Tibial nerve (tissue), 4 donors: ENCODE results near the gene SPATA31C2. TPM values are rescaled to one million over a fixed set of nuclear protein-coding genes. Genes with fewer than 3 reads are reported as not detected.

Source experiments
- DNase-seq, 2 donors: peaks; one replicate each; pipeline ENCODE4 v3.0.0-alpha.2; 2019; ENCODE audit warnings: low spot score in 2 of 2
- H3K27ac ChIP-seq, 4 donors: fragments of 200-600 bp; sonication (generic) in 3 of 4; one replicate each; pipeline ENCODE4 v1.5.1; 2017 to 2019; ENCODE audit warnings: mild to moderate bottlenecking in 1 of 4
- H3K27me3 ChIP-seq, 2 donors: fragments of 200-600 bp; sonication (generic) in 1 of 2; one replicate each; pipeline versions ENCODE4 v1.5.1 to v1.6.0; 2017 to 2019
- H3K36me3 ChIP-seq, 3 donors: fragments of 200-600 bp; sonication (generic); one replicate each; pipeline ENCODE4 v1.5.1; 2018 to 2019
- H3K4me1 ChIP-seq, 4 donors: fragments of 200-600 bp; sonication (generic) in 3 of 4; one replicate each; pipeline ENCODE4 v1.5.1; 2017 to 2019
- H3K4me3 ChIP-seq, 4 donors: fragments of 200-600 bp; sonication (generic) in 3 of 4; one replicate each; pipeline ENCODE4 v1.5.1; 2017 to 2019; ENCODE audit warnings: mild to moderate bottlenecking in 1 of 4, moderate library complexity in 1 of 4
- H3K9me3 ChIP-seq, 4 donors: fragments of 200-600 bp; sonication (generic) in 3 of 4; one replicate each; pipeline ENCODE4 v1.5.1; 2017 to 2019
- EP300 ChIP-seq, 2 donors: sonication (generic); formaldehyde crosslinking; IDR thresholded peaks; one replicate each; pipeline ENCODE4 v1.6.1; 2017; ENCODE audit warnings: antibody characterized with exemption in 2 of 2, mild to moderate bottlenecking in 1 of 2
- POLR2A ChIP-seq, 2 donors: fragments of 450-650 bp; IDR thresholded peaks; one replicate each; pipeline ENCODE4 v1.6.1; 2017; ENCODE audit warnings: antibody characterized with exemption in 2 of 2, mild to moderate bottlenecking in 2 of 2, moderate library complexity in 2 of 2
- WGBS, 2 donors: methylation state at CpG; one replicate each; pipeline ENCODE4 v1.1.5; 2018; 5-methylcytosine and 5-hydroxymethylcytosine counted together
- total RNA-seq, 4 donors: library from RNA; depleted of rRNA; stranded (reverse); fragments of >200 nt; gene quantifications; one replicate each; pipeline ENCODE4 v1.1.0, GENCODE V29; 2016
- TF ChIP-seq, protein P1 (sequence below), 5 experiments: fragments of 200-600 bp in 3 of 5; fragments of 450-650 bp in 2 of 5; sonication (generic) in 3 of 5; IDR thresholded peaks; one replicate each; pipeline ENCODE4 v1.5.1; 2016 to 2019; ENCODE audit warnings: antibody characterized with exemption in 5 of 5, mild to moderate bottlenecking in 3 of 5, moderate library complexity in 2 of 5

SPATA31C2 gene
- total RNA-seq, 4 donors from 2014 or later = 0.22 TPM; not detected in 3

DNA sequence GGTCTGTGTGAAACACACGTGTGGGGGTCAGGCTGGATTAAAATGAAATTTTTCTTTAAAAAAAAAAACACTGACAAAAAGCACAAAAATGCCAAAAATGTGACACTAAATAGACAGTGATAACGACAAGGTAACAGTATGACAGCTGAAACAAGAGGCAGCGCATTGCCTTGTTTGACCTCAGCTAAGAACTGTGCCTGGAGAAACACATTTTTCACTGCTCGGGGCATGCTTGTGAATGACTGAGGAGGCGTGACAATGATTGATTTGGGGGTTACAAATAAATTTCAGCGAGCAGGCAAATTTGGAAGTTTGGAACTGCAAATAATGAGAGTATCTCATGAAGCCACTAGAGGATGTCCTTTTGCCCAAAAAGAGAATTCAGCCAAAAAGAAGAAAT is 44.2 kb upstream of the SPATA31C2 start:
- Histone ChIP-seq H3K4me1 (peaks cover 0 to 17% (median 0%) of the 10 kb centered on the region in 4 donors), H3K27me3 (no peaks in the 10 kb centered on the region), H3K27ac (no peak overlapping the region), H3K4me3 (no peak overlapping the region), H3K36me3 (no peaks in the 10 kb centered on the region), H3K9me3 (no peaks in the 10 kb centered on the region)
- no peak for DNase-seq
- TF ChIP-seq POLR2A (IDR thresholded peaks at IDR 0.05) = no peak
- no peak for TF ChIP-seq EP300 (IDR thresholded peaks at IDR 0.05)
- TF ChIP-seq, protein P1, sequence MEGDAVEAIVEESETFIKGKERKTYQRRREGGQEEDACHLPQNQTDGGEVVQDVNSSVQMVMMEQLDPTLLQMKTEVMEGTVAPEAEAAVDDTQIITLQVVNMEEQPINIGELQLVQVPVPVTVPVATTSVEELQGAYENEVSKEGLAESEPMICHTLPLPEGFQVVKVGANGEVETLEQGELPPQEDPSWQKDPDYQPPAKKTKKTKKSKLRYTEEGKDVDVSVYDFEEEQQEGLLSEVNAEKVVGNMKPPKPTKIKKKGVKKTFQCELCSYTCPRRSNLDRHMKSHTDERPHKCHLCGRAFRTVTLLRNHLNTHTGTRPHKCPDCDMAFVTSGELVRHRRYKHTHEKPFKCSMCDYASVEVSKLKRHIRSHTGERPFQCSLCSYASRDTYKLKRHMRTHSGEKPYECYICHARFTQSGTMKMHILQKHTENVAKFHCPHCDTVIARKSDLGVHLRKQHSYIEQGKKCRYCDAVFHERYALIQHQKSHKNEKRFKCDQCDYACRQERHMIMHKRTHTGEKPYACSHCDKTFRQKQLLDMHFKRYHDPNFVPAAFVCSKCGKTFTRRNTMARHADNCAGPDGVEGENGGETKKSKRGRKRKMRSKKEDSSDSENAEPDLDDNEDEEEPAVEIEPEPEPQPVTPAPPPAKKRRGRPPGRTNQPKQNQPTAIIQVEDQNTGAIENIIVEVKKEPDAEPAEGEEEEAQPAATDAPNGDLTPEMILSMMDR (IDR thresholded peaks at IDR 0.05) = no peak
- WGBS, 2 donors = 46 to 56% methylated on average over 6 of the region's 6 CpGs

DNA sequence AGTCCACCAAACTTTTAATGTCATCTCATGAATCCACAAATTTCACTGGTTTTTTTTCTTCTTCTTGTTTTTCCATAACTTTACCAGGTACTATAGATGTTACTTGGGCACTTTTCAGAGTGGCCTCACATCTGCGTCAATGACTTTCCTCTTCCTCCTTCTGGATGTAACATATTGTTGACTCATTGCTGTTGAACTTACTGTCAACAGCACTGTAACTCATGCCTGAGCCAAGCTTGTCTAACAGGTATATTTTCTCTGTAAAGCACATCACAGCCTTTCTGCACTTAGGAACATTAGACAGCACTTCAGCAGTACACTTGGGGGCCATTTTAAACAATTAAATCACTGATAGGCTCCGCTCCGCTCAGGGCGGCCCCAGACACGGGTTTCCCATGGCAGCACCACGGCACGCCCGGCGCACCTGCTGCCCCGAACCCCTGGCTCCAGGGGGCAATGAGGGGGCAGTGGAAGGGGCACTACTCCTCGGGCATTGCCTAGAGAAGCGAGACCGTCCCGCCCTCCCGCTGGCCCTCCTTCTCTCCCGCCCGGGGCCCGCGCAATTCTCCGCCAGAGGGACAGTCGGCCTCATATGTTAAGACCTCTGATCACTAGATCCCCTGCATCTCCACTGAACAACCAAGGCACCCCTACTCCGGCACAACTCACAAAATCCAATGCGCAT is 41.9 kb upstream of the SPATA31C2 start:
- Histone ChIP-seq H3K4me1 (peaks cover 0 to 15% (median 0%) of the 10 kb centered on the region in 4 donors), H3K27ac (no peak overlapping the region), H3K9me3 (no peaks in the 10 kb centered on the region), H3K4me3 (no peak overlapping the region), H3K27me3 (no peaks in the 10 kb centered on the region), H3K36me3 (no peaks in the 10 kb centered on the region)
- 92 to 97% methylated on average over 23 of the region's 23 CpGs for WGBS, 2 donors
- DNase-seq = no peak
- TF ChIP-seq POLR2A (IDR thresholded peaks at IDR 0.05) (no peak), EP300 (IDR thresholded peaks at IDR 0.05) (no peak)
- TF ChIP-seq, protein P1 (IDR thresholded peaks at IDR 0.05) = no peak

DNA sequence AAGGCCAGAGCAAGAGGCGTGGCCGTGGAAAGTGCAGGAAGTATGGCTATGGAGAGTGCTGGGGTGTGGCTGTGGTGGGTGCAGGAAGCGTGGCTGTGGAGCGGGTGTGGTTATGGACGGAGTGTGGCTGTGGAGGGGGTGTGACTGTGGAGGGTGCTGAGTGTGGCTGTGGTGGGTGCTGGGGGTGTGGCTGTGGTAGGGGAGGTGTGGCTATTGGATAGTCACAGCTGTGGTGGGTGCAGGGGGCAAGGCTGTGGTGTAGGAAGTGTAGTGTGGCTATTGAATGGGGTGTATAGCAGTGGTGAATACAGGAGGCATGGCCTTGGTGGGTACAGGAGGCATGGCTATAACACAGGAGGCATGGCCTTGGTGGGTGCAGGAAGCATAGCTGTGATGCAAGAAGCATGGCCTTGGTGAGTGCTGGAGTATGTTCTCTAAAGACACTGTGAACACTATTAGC is 40.8 kb upstream of the SPATA31C2 start:
- no peaks in the 10 kb centered on the region for H3K9me3 ChIP-seq
- H3K4me3 ChIP-seq = no peak overlapping the region
- 56 to 58% methylated on average over 5 of the region's 5 CpGs for WGBS, 2 donors
- DNase-seq = no peak
- H3K36me3 ChIP-seq = no peaks in the 10 kb centered on the region
- no peak overlapping the region for H3K27ac ChIP-seq
- TF ChIP-seq, protein P1 (IDR thresholded peaks at IDR 0.05) = no peak
- TF ChIP-seq POLR2A (IDR thresholded peaks at IDR 0.05) = no peak
- no peak for TF ChIP-seq EP300 (IDR thresholded peaks at IDR 0.05)
- no peaks in the 10 kb centered on the region for H3K27me3 ChIP-seq
- H3K4me1 ChIP-seq = peaks cover 0 to 7% (median 0%) of the 10 kb centered on the region in 4 donors

DNA sequence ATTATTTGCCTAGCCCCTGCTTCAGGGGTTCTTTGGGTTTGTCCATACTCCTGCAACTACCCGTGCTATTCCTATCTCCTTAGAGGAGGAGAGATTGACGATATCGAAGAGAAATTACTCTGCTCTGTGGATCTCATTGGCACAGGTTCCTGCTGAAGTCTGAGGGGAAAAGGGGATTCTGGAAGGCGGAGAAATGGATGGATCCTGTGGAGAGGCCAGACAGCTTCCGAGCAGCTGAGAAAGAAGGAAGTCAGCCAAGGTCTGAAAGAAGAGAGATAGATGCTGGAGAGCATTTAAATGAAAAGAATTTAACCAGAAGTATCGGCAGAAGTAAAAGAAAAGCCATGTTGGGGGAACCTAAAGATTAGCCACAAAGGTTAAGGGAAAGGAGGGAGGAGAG is 40.4 kb upstream of the SPATA31C2 start:
- Histone ChIP-seq H3K4me3 (no peak overlapping the region), H3K36me3 (no peaks in the 10 kb centered on the region), H3K27me3 (no peaks in the 10 kb centered on the region), H3K27ac (no peak overlapping the region), H3K9me3 (no peaks in the 10 kb centered on the region), H3K4me1 (peaks cover 0 to 3% (median 0%) of the 10 kb centered on the region in 4 donors)
- TF ChIP-seq EP300 (IDR thresholded peaks at IDR 0.05) (no peak), POLR2A (IDR thresholded peaks at IDR 0.05) (no peak)
- TF ChIP-seq, protein P1 (IDR thresholded peaks at IDR 0.05) = no peak
- no peak for DNase-seq
- WGBS, 2 donors = 61 to 69% methylated on average over 6 of the region's 6 CpGs

DNA sequence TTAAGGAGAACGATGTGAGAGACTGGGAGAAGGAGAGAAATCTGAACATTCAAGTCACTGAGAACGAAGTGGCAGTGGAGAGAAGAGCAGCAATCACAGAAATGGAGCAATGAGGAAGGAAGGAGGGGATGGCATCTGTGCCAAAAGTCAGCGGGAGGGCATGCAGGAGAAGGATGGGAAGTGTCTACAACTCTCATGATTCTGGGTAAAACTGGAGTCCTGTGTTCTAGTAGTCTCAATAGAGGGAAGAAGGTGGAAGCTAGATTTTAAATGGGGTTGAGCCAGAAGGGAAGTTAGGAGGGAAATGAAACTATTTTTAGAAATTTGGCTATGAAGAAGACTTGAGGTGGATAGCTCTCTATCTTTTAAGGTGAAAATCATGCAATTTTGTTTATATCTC is 39.1 kb upstream of the SPATA31C2 start:
- H3K4me3 ChIP-seq = no peak overlapping the region
- H3K27me3 ChIP-seq = no peaks in the 10 kb centered on the region
- no peaks in the 10 kb centered on the region for H3K36me3 ChIP-seq
- 81 to 88% methylated on average over 3 of the region's 3 CpGs for WGBS, 2 donors
- H3K4me1 ChIP-seq = no peaks in the 10 kb centered on the region
- no peak for DNase-seq
- peak in 1 of 2 donors; percentile 12 for TF ChIP-seq EP300 (IDR thresholded peaks at IDR 0.05)
- TF ChIP-seq, protein P1 (IDR thresholded peaks at IDR 0.05) = no peak
- H3K27ac ChIP-seq = no peak overlapping the region
- no peaks in the 10 kb centered on the region for H3K9me3 ChIP-seq
